GM06990 (cell line): ENCODE measurements around the gene CRNKL1.

Experiments used
- DNase-seq: peaks from one replicate; pipeline ENCODE4 v3.0.0-alpha.2; 2011; ENCODE audit not compliant: insufficient read length; ENCODE audit errors: extremely low read depth
- H3K27me3 ChIP-seq: replicated peaks from 2 replicates; pipeline ENCODE4 v1.6.0; 2011; ENCODE audit warnings: low read length; ENCODE audit not compliant: control insufficient read depth, insufficient read depth
- H3K36me3 ChIP-seq: 2 replicates; pipeline ENCODE4 v1.5.1; 2011; ENCODE audit warnings: low read length; ENCODE audit not compliant: control insufficient read depth, insufficient read depth
- H3K4me3 ChIP-seq: replicated peaks from 2 replicates; pipeline ENCODE4 v1.5.1; 2011; ENCODE audit warnings: low read depth, mild to moderate bottlenecking, control low read depth, low read length
- CTCF ChIP-seq: IDR thresholded peaks from 2 replicates; pipeline ENCODE4 v1.5.1; 2011; ENCODE audit warnings: low read length, control low read depth, mild to moderate bottlenecking, inconsistent platforms; ENCODE audit not compliant: insufficient read depth, poor library complexity, severe bottlenecking

The CRNKL1 gene

DNA sequence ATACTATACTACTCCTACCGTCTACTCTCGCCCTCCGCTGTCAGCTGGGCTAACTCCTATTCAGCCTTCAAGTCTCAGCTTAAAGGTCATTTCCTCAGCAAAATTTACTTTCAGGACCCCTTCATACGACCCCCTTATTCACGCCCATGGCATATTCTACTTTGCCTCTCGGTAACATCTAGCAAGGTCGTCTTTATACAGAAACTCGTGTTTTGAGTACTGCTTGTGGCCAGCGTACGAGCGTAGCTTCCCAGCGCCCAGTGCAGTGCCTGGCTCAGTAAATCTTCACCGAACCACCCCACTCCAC, 546 bp downstream of the CRNKL1 start:
- DNase-seq = no peak
- H3K36me3 ChIP-seq = peaks cover 4% of the 10 kb centered on the region
- peak overlapping the region; percentile 89 for H3K4me3 ChIP-seq
- no peak for TF ChIP-seq CTCF
- H3K27me3 ChIP-seq = no peaks in the 10 kb centered on the region

DNA sequence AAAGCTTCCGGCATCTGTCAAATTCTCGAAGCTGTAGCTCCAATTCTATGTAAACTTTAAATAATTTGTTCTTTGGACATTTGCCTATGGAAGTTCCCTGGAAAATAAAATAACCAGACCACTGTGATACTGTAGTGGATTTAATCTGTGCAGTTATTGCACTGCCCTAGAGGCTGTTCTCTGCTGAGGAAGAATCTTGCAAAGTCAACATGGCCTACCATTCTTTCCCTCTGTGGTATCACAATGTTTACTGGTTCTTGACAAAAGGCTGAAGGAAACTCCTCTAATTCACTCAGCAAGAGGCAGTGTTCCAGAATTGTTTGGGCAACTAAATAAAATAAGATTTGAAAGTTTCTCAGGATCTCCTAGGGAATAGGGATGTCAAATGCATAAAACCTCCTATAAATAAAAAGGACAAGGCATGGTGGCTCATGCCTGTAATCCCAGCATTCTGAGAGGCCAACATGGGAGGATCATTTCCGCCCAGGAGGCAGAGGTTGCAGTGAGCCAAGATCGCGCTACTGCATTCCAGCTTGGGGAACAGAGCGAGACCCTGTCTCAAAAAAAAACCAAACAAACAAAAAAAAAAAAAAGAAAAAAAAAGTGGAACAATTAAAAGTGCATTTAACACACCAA, 12.4 kb downstream of the CRNKL1 start:
- H3K36me3 ChIP-seq = peaks cover 14% of the 10 kb centered on the region
- no peak for DNase-seq
- no peaks in the 10 kb centered on the region for H3K27me3 ChIP-seq
- no peak for TF ChIP-seq CTCF
- H3K4me3 ChIP-seq = no peak overlapping the region

DNA sequence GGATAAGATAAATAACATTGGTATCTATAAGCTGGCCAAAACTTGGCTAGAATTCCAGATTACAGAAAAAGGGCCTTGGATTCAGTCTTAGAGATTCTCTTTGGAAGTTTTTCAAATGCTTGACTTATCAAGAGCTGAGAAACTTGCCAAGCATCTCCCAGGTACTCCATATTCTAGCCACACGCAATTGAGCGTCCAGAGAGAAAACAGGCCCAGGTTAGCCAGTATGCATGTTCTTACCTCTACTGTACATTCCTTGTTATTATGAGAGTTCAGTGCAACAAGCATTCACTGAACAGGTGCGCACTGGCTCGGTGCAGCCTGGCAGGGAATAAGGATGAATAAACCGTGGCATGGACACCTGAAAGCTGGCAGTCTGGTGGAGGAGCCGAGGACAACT, 13.7 kb downstream of the CRNKL1 start:
- H3K36me3 ChIP-seq = peaks cover 14% of the 10 kb centered on the region
- DNase-seq = no peak
- no peak overlapping the region for H3K4me3 ChIP-seq
- no peaks in the 10 kb centered on the region for H3K27me3 ChIP-seq
- no peak for TF ChIP-seq CTCF

GRCh38 chr20:20037960-20038359, 14.3 kb downstream of the CRNKL1 start:
- Histone ChIP-seq H3K27me3 (no peaks in the 10 kb centered on the region), H3K4me3 (no peak overlapping the region), H3K36me3 (peaks cover 13% of the 10 kb centered on the region)
- no peak for DNase-seq
- TF ChIP-seq CTCF = no peak

GRCh38 chr20:20036756-20037155, 15.5 kb downstream of the CRNKL1 start:
- DNase-seq = no peak
- Histone ChIP-seq H3K4me3 (no peak overlapping the region), H3K27me3 (no peaks in the 10 kb centered on the region), H3K36me3 (peaks cover 11% of the 10 kb centered on the region)
- TF ChIP-seq CTCF = no peak

DNA sequence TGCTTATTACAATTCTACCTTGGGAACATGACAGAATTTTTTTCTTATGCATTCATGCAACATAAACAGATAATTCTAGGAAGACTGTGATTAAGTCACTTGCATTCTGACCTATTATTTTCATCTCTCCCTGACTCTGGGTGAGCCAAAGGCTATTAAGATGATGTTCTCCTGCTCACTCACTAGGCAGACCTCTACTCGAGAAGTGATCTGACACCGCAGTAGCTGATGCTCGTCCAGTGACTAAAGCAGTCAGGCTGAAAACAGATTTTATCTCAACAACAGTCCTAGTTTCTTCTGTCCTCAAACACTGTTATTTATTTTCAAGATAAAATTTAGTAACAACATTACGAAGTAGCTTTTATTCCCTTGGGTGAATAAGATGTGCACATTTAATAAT, 17.8 kb downstream of the CRNKL1 start:
- no peak overlapping the region for H3K4me3 ChIP-seq
- H3K36me3 ChIP-seq = peaks cover 12% of the 10 kb centered on the region
- no peak for TF ChIP-seq CTCF
- no peaks in the 10 kb centered on the region for H3K27me3 ChIP-seq
- no peak for DNase-seq
